Measurements from ENCODE around the gene KCNG4. TPM values are rescaled to one million over a fixed set of nuclear protein-coding genes. Genes with fewer than 3 reads are reported as not detected.

KCNG4 gene
- total RNA-seq (2014; rRNA removed; shearing (Covaris generic); ENCODE audit: low replicate concordance): not detected in 2 replicates

- no peak within 1 kb of the TSS for H2AFZ ChIP-seq (ENCODE audit: low read length)
- H3K79me2 ChIP-seq (ENCODE audit: low read length): no peaks in the 10 kb centered on the region
- no peak within 1 kb of the TSS for H3K9ac ChIP-seq (ENCODE audit: low read length)
- H3K27ac ChIP-seq (ENCODE audit: low read length): no peak within 1 kb of the TSS
- H3K27me3 ChIP-seq (ENCODE audit: low read length): no peaks in the 10 kb centered on the region
- H3K4me3 ChIP-seq (ENCODE audit: low read length): no peak within 1 kb of the TSS
- no peaks in the 10 kb centered on the region for H3K4me1 ChIP-seq (ENCODE audit: low read length)
- H3K9me2 ChIP-seq (replicated peaks; ENCODE audit: insufficient read depth, low read length): no peaks in the 10 kb centered on the region
- peaks cover 3% of the 10 kb centered on the region; the same call in 1 of the 2 replicates for H3K9me3 ChIP-seq (ENCODE audit: low read length)
- no peak for DNase-seq
- H3K36me3 ChIP-seq (ENCODE audit: insufficient read depth, low read length): no peaks in the 10 kb centered on the region
- no peak within 1 kb of the TSS for H3K4me2 ChIP-seq (ENCODE audit: low read depth, low read length, poor library complexity, severe bottlenecking)
- no peaks in the 10 kb centered on the region for H4K20me1 ChIP-seq (ENCODE audit: insufficient read depth, low read depth, low read length)
These were observed at the start of gene KCNG4 for GRCh38 chr16:84239909-84240308. Gene KCNG4 (minus strand): TSS chr16:84240012. CDS start chr16:84237485, 2,527 bp downstream.

GRCh38 chr16:84288902-84289301 lies 49.1 kb upstream of the KCNG4 start:
- H3K27ac ChIP-seq (ENCODE audit: low read length): no peak overlapping the region
- DNase-seq: no peak

GRCh38 chr16:84286578-84287240 lies 46.9 kb upstream of the KCNG4 start:
- Histone ChIP-seq H3K9me2 (replicated peaks; ENCODE audit: insufficient read depth, low read length) (no peaks in the 10 kb centered on the region), H4K20me1 (ENCODE audit: insufficient read depth, low read depth, low read length) (no peaks in the 10 kb centered on the region), H3K27me3 (ENCODE audit: low read length) (no peaks in the 10 kb centered on the region), H3K4me2 (ENCODE audit: low read depth, low read length, poor library complexity, severe bottlenecking) (no peak overlapping the region), H3K9ac (ENCODE audit: low read length) (no peak overlapping the region), H3K79me2 (ENCODE audit: low read length) (no peaks in the 10 kb centered on the region), H3K9me3 (ENCODE audit: low read length) (no peaks in the 10 kb centered on the region), H3K4me1 (ENCODE audit: low read length) (no peaks in the 10 kb centered on the region), H3K27ac (ENCODE audit: low read length) (no peak overlapping the region), H3K36me3 (ENCODE audit: insufficient read depth, low read length) (no peaks in the 10 kb centered on the region), H2AFZ (ENCODE audit: low read length) (no peak overlapping the region), H3K4me3 (ENCODE audit: low read length) (no peak overlapping the region)
- DNase-seq: no peak

More at GRCh38 chr16:84288902-84289301, 49.1 kb upstream of the KCNG4 start:
- Histone ChIP-seq H4K20me1 (ENCODE audit: insufficient read depth, low read depth, low read length) (no peaks in the 10 kb centered on the region), H3K27me3 (ENCODE audit: low read length) (no peaks in the 10 kb centered on the region), H3K9ac (ENCODE audit: low read length) (no peak overlapping the region), H3K79me2 (ENCODE audit: low read length) (no peaks in the 10 kb centered on the region), H3K9me3 (ENCODE audit: low read length) (no peaks in the 10 kb centered on the region), H2AFZ (ENCODE audit: low read length) (no peak overlapping the region), H3K4me1 (ENCODE audit: low read length) (no peaks in the 10 kb centered on the region), H3K9me2 (replicated peaks; ENCODE audit: insufficient read depth, low read length) (no peaks in the 10 kb centered on the region), H3K36me3 (ENCODE audit: insufficient read depth, low read length) (no peaks in the 10 kb centered on the region), H3K4me3 (ENCODE audit: low read length) (no peak overlapping the region), H3K4me2 (ENCODE audit: low read depth, low read length, poor library complexity, severe bottlenecking) (no peak overlapping the region)

- Histone ChIP-seq H3K36me3 (ENCODE audit: insufficient read depth, low read length) (no peaks in the 10 kb centered on the region), H3K4me1 (ENCODE audit: low read length) (no peaks in the 10 kb centered on the region), H3K4me3 (ENCODE audit: low read length) (no peak overlapping the region), H3K27me3 (ENCODE audit: low read length) (no peaks in the 10 kb centered on the region), H2AFZ (ENCODE audit: low read length) (no peak overlapping the region), H4K20me1 (ENCODE audit: insufficient read depth, low read depth, low read length) (no peaks in the 10 kb centered on the region), H3K4me2 (ENCODE audit: low read depth, low read length, poor library complexity, severe bottlenecking) (no peak overlapping the region), H3K27ac (ENCODE audit: low read length) (no peak overlapping the region), H3K79me2 (ENCODE audit: low read length) (no peaks in the 10 kb centered on the region), H3K9me2 (replicated peaks; ENCODE audit: insufficient read depth, low read length) (no peaks in the 10 kb centered on the region), H3K9me3 (ENCODE audit: low read length) (no peaks in the 10 kb centered on the region), H3K9ac (ENCODE audit: low read length) (no peak overlapping the region)
- DNase-seq: no peak
These were observed 44.4 kb upstream of the KCNG4 start for GRCh38 chr16:84284154-84284722.

GRCh38 chr16:84283314-84284153 lies 43.7 kb upstream of the KCNG4 start:
- no peak overlapping the region for H3K4me2 ChIP-seq (ENCODE audit: low read depth, low read length, poor library complexity, severe bottlenecking)

GRCh38 chr16:84282533-84282932 lies 42.7 kb upstream of the KCNG4 start:
- Histone ChIP-seq H3K27ac (ENCODE audit: low read length) (no peak overlapping the region), H3K4me1 (ENCODE audit: low read length) (no peaks in the 10 kb centered on the region), H3K4me2 (ENCODE audit: low read depth, low read length, poor library complexity, severe bottlenecking) (no peak overlapping the region), H3K27me3 (ENCODE audit: low read length) (no peaks in the 10 kb centered on the region), H3K9me2 (replicated peaks; ENCODE audit: insufficient read depth, low read length) (no peaks in the 10 kb centered on the region), H3K36me3 (ENCODE audit: insufficient read depth, low read length) (no peaks in the 10 kb centered on the region), H4K20me1 (ENCODE audit: insufficient read depth, low read depth, low read length) (no peaks in the 10 kb centered on the region), H2AFZ (ENCODE audit: low read length) (no peak overlapping the region), H3K4me3 (ENCODE audit: low read length) (no peak overlapping the region), H3K9me3 (ENCODE audit: low read length) (no peaks in the 10 kb centered on the region), H3K79me2 (ENCODE audit: low read length) (no peaks in the 10 kb centered on the region), H3K9ac (ENCODE audit: low read length) (no peak overlapping the region)
- no peak for DNase-seq

More at GRCh38 chr16:84283314-84284153, 43.7 kb upstream of the KCNG4 start:
- H4K20me1 ChIP-seq (ENCODE audit: insufficient read depth, low read depth, low read length): no peaks in the 10 kb centered on the region
- H3K27me3 ChIP-seq (ENCODE audit: low read length): no peaks in the 10 kb centered on the region
- no peak overlapping the region for H3K4me3 ChIP-seq (ENCODE audit: low read length)
- no peak for DNase-seq
- H3K9ac ChIP-seq (ENCODE audit: low read length): no peak overlapping the region
- H3K4me1 ChIP-seq (ENCODE audit: low read length): no peaks in the 10 kb centered on the region
- H3K79me2 ChIP-seq (ENCODE audit: low read length): no peaks in the 10 kb centered on the region
- no peaks in the 10 kb centered on the region for H3K36me3 ChIP-seq (ENCODE audit: insufficient read depth, low read length)
- H3K9me3 ChIP-seq (ENCODE audit: low read length): no peaks in the 10 kb centered on the region
- H3K9me2 ChIP-seq (replicated peaks; ENCODE audit: insufficient read depth, low read length): no peaks in the 10 kb centered on the region
- no peak overlapping the region for H3K27ac ChIP-seq (ENCODE audit: low read length)
- no peak overlapping the region for H2AFZ ChIP-seq (ENCODE audit: low read length)

- DNase-seq: peak; percentile 83
- Histone ChIP-seq H3K36me3 (ENCODE audit: insufficient read depth, low read length) (no peaks in the 10 kb centered on the region), H3K4me3 (ENCODE audit: low read length) (no peak overlapping the region), H2AFZ (ENCODE audit: low read length) (no peak overlapping the region), H3K4me2 (ENCODE audit: low read depth, low read length, poor library complexity, severe bottlenecking) (no peak overlapping the region), H3K4me1 (ENCODE audit: low read length) (no peaks in the 10 kb centered on the region), H3K27me3 (ENCODE audit: low read length) (no peaks in the 10 kb centered on the region), H4K20me1 (ENCODE audit: insufficient read depth, low read depth, low read length) (no peaks in the 10 kb centered on the region), H3K9me3 (ENCODE audit: low read length) (no peaks in the 10 kb centered on the region), H3K9ac (ENCODE audit: low read length) (no peak overlapping the region), H3K27ac (ENCODE audit: low read length) (no peak overlapping the region), H3K79me2 (ENCODE audit: low read length) (no peaks in the 10 kb centered on the region), H3K9me2 (replicated peaks; ENCODE audit: insufficient read depth, low read length) (no peaks in the 10 kb centered on the region)
These were observed 41.3 kb upstream of the KCNG4 start for GRCh38 chr16:84281074-84281473.

- H3K9me2 ChIP-seq (replicated peaks; ENCODE audit: insufficient read depth, low read length): no peaks in the 10 kb centered on the region
These were observed 40.1 kb upstream of the KCNG4 start for GRCh38 chr16:84279881-84280280.

More at GRCh38 chr16:84279881-84280280, 40.1 kb upstream of the KCNG4 start:
- Histone ChIP-seq H3K79me2 (ENCODE audit: low read length) (no peaks in the 10 kb centered on the region), H3K36me3 (ENCODE audit: insufficient read depth, low read length) (no peaks in the 10 kb centered on the region), H3K27me3 (ENCODE audit: low read length) (no peaks in the 10 kb centered on the region), H3K4me3 (ENCODE audit: low read length) (no peak overlapping the region), H3K9ac (ENCODE audit: low read length) (no peak overlapping the region), H4K20me1 (ENCODE audit: insufficient read depth, low read depth, low read length) (no peaks in the 10 kb centered on the region), H3K27ac (ENCODE audit: low read length) (no peak overlapping the region), H3K4me1 (ENCODE audit: low read length) (no peaks in the 10 kb centered on the region), H3K4me2 (ENCODE audit: low read depth, low read length, poor library complexity, severe bottlenecking) (no peak overlapping the region), H2AFZ (ENCODE audit: low read length) (no peak overlapping the region), H3K9me3 (ENCODE audit: low read length) (no peaks in the 10 kb centered on the region)
- DNase-seq: no peak

Measured in Karpas-422 (cell line).